NCI-H446 (cell line): ENCODE results near the gene CAPN2.

ENCODE experiments used
- DNase-seq, 2 experiments: peaks; one replicate each; lab custom pipeline; 2025; lab: John Stamatoyannopoulos, UW

Gene CAPN2

GRCh38 chr1:223702735-223703667 lies 9.3 kb upstream of the CAPN2 start:
- DNase-seq: no peak

DNA sequence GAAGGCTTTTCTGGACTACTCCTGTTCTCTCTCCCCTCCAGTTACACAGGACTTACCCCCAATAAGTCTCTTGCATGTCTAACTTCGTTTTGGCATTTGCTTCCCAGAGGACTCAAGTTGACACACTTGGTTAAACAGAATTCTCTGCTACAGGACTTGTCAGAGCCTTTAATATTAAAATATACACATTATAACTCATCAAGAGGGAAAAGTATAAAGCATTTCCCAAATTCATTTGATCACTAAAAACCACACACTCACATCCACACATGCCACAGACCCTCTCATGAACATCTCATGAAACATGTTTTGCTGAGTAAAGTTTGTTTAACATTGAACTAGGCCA lies 8.7 kb upstream of the CAPN2 start:
- DNase-seq: no peak

GRCh38 chr1:223704921-223705878 lies 7.1 kb upstream of the CAPN2 start:
- peak in 1 of 2 experiments; percentile 42 for DNase-seq

DNA sequence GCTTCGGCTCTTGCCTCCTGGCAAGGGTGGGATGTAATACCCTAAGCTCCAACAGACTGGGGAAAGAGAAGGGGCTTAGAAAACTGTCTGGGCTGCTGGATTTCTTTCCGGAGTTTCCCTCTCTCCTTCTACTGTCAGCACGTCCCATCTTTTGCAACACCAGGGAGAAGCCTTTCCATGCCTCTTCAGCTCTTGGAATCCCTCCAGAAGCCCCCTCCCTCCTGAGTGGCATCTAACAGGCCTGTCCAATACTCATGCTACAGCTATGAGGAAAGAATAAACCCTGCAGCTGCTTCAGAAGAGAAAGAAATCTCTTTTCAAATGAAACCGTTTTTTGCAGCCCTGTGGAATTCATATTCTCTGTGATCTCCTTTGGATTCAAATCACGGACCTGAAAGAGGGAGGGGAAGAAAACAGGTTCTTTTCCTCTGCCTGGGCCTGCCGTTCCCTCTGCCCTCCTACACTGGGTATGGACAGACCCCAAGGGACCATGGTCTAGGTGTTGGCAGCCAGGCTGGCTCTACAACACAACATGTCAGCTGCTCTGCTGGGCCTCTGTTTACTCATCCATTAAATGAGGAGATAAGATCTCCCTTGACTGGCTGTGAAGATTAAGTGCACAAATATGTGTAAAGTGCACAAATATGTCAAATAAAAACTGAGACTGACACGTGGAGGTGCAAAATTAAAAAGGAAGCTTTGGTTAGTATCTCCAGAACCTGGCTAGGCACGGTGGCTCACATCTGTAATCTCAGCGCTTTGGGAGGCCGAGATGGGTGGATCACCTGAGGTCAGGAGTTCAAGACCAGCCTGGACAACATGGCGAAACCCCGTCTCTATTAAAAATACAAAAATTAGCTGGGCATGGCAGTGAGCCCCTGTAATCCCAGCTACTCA lies 6.0 kb upstream of the CAPN2 start:
- DNase-seq: peak; percentile 63 to 86

- peak; percentile 24 to 38 for DNase-seq
These were observed 4.9 kb upstream of the CAPN2 start for GRCh38 chr1:223707256-223708000.

DNA sequence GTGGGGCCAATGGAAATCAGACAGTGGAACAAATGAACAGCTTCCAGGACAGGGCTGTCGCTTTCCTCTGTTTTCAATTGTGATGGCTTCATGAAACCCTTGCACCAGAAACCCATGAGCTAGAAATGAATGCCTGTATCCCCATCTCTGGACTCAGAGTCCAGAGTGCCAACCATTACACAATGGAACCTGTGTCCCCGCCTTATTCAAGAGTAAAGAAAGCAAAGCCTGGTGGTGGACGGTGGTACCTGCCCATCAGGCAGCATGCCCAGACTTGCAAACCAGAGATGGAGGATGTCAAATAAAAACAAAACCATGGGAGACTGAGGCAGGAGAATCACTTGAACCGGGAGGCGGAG lies 4.4 kb upstream of the CAPN2 start:
- DNase-seq: no peak

GRCh38 chr1:223708651-223709268 lies 3.6 kb upstream of the CAPN2 start:
- DNase-seq: no peak

- DNase-seq: no peak
These were observed 2.7 kb upstream of the CAPN2 start for GRCh38 chr1:223709598-223709997.

DNA sequence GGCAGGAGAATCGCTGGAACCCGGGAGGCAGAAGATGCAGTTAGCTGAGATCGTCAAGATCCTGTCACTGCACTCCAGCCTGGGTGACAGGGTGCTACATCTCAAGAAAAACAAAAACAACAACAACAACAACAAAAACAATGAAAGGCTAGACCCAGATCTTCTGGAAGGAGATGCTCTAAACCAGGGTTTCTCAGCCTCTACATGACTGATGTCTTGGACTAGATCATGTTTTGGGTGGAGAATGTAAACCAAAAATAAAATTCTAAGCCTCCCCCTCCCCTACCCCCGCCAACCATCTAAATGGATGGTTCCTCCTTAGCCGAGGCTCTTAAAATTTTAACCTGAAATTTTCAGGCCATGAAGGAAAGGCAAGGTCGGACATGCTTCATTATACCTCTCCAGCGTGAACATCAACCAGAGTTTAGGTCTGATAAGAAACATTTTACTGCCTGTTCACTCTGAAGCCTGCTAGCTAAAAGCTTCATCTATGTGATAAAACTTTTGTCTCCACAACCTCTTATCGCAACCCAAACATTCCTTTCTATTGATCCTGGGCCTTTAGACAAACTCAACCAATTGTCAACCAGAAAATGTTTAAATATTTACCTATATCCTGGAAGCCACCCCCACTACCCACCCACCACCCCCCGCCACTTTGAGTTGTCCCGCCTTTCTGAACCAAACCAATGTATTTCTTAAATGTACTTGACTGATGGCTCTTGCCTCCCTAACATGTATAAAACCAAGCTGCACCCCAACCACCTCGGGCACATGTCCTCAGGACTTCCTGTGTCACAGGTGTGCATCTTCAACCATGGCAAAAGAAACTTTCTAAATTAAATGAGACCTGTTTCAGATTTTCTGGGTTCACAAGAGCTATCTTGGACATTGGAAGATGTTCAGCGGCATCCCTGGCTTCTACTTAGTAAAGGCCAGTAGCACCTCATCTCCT lies 1.9 kb upstream of the CAPN2 start:
- DNase-seq: no peak

GRCh38 chr1:223711173-223711572 lies 1.2 kb upstream of the CAPN2 start:
- DNase-seq: peak; percentile 66 to 90

DNA sequence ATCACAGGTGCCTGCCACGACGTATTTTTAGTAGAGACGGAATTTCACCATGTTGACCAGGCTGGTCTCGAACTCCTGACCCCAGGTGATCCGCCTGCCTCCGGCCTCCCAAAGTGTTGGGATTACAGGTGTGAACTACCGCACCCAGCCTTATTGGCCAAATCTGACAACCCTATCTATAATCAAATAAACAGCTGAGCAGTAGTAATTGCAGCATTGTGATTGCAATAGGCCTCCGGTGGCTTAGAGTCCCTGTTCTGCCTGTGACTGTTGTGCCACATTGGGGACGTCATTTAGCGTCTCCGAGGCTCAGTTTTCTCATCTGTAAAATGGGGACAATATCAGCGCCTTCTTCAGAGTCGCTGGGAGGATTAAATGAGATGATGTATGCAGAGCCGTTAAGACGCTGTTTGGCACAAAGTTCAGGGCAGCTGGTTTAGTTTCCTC lies 569 bp upstream of the CAPN2 start:
- DNase-seq: no peak

- DNase-seq: no peak
These were observed 623 bp downstream of the CAPN2 start for GRCh38 chr1:223712850-223713474.

GRCh38 chr1:223713546-223714420 lies 1.4 kb downstream of the CAPN2 start:
- no peak for DNase-seq

- DNase-seq: no peak
These were observed 2.0 kb downstream of the CAPN2 start for GRCh38 chr1:223714421-223714724.

GRCh38 chr1:223714849-223715603 lies 2.7 kb downstream of the CAPN2 start:
- DNase-seq: no peak

- DNase-seq: no peak
These were observed 3.3 kb downstream of the CAPN2 start for GRCh38 chr1:223715604-223716172.

GRCh38 chr1:223716302-223716862 lies 4.0 kb downstream of the CAPN2 start:
- DNase-seq: peak in 1 of 2 experiments; percentile 60
